ENCODE measurements around the gene PTPRN2.

The PTPRN2 gene

GRCh38 chr7:158473946-158474345 is 113.7 kb downstream of the PTPRN2 start:
- in situ Hi-C loops (cut with HindIII; ENCODE audit: low pct_unique_long_range_greater_than_20kb, low sequenced_read_pairs) = no loop called here
- no peak for TF ChIP-seq JUND (IDR thresholded peaks at IDR 0.05; ENCODE audit: low read depth)
- DNase-seq (ENCODE audit: low read depth in 1 of 2, low spot score in 1 of 2) = no peak

GRCh38 chr7:158473221-158473620 is 114.4 kb downstream of the PTPRN2 start:
- in situ Hi-C loops (cut with HindIII; ENCODE audit: low pct_unique_long_range_greater_than_20kb, low sequenced_read_pairs) = no loop called here
- no peak for TF ChIP-seq JUND (IDR thresholded peaks at IDR 0.05; ENCODE audit: low read depth)
- no peak for DNase-seq (ENCODE audit: low read depth in 1 of 2, low spot score in 1 of 2)

GRCh38 chr7:158472596-158472995 is 115.0 kb downstream of the PTPRN2 start:
- in situ Hi-C loops (cut with HindIII; ENCODE audit: low pct_unique_long_range_greater_than_20kb, low sequenced_read_pairs) = no loop called here
- TF ChIP-seq JUND (IDR thresholded peaks at IDR 0.05; ENCODE audit: low read depth) = no peak
- no peak for DNase-seq (ENCODE audit: low read depth in 1 of 2, low spot score in 1 of 2)

GRCh38 chr7:158471716-158472115 is 115.9 kb downstream of the PTPRN2 start:
- no peak for TF ChIP-seq JUND (IDR thresholded peaks at IDR 0.05; ENCODE audit: low read depth)
- DNase-seq (ENCODE audit: low read depth in 1 of 2, low spot score in 1 of 2) = no peak
- in situ Hi-C loops (cut with HindIII; ENCODE audit: low pct_unique_long_range_greater_than_20kb, low sequenced_read_pairs) = no loop called here

GRCh38 chr7:158470336-158470735 is 117.3 kb downstream of the PTPRN2 start:
- DNase-seq (ENCODE audit: low read depth in 1 of 2, low spot score in 1 of 2) = no peak
- no peak for TF ChIP-seq JUND (IDR thresholded peaks at IDR 0.05; ENCODE audit: low read depth)
- in situ Hi-C loops (cut with HindIII; ENCODE audit: low pct_unique_long_range_greater_than_20kb, low sequenced_read_pairs) = no loop called here

GRCh38 chr7:158469396-158470051 is 118.1 kb downstream of the PTPRN2 start:
- in situ Hi-C loops (cut with HindIII; ENCODE audit: low pct_unique_long_range_greater_than_20kb, low sequenced_read_pairs) = no loop called here
- DNase-seq (ENCODE audit: low read depth in 1 of 2, low spot score in 1 of 2) = no peak
- no peak for TF ChIP-seq JUND (IDR thresholded peaks at IDR 0.05; ENCODE audit: low read depth)

- TF ChIP-seq JUND (IDR thresholded peaks at IDR 0.05; ENCODE audit: low read depth) = no peak
- in situ Hi-C loops (cut with HindIII; ENCODE audit: low pct_unique_long_range_greater_than_20kb, low sequenced_read_pairs) = no loop called here
- no peak for DNase-seq (ENCODE audit: low read depth in 1 of 2, low spot score in 1 of 2)
Measured at GRCh38 chr7:158468700-158469296, 118.8 kb downstream of the PTPRN2 start.

- in situ Hi-C loops (cut with HindIII; ENCODE audit: low pct_unique_long_range_greater_than_20kb, low sequenced_read_pairs) = no loop called here
- no peak for TF ChIP-seq JUND (IDR thresholded peaks at IDR 0.05; ENCODE audit: low read depth)
- DNase-seq (ENCODE audit: low read depth in 1 of 2, low spot score in 1 of 2) = no peak
Measured at GRCh38 chr7:158468181-158468580, 119.4 kb downstream of the PTPRN2 start.

GRCh38 chr7:158467562-158467961 is 120.1 kb downstream of the PTPRN2 start:
- no peak for DNase-seq (ENCODE audit: low read depth in 1 of 2, low spot score in 1 of 2)
- TF ChIP-seq JUND (IDR thresholded peaks at IDR 0.05; ENCODE audit: low read depth) = no peak
- in situ Hi-C loops (cut with HindIII; ENCODE audit: low pct_unique_long_range_greater_than_20kb, low sequenced_read_pairs) = no loop called here

- TF ChIP-seq JUND (IDR thresholded peaks at IDR 0.05; ENCODE audit: low read depth) = no peak
- DNase-seq (ENCODE audit: low read depth in 1 of 2, low spot score in 1 of 2) = no peak
- in situ Hi-C loops (cut with HindIII; ENCODE audit: low pct_unique_long_range_greater_than_20kb, low sequenced_read_pairs) = no loop called here
Measured at GRCh38 chr7:158463317-158463716, 124.3 kb downstream of the PTPRN2 start.

GRCh38 chr7:158461824-158462223 is 125.8 kb downstream of the PTPRN2 start:
- DNase-seq (ENCODE audit: low read depth in 1 of 2, low spot score in 1 of 2) = no peak
- no peak for TF ChIP-seq JUND (IDR thresholded peaks at IDR 0.05; ENCODE audit: low read depth)
- in situ Hi-C loops (cut with HindIII; ENCODE audit: low pct_unique_long_range_greater_than_20kb, low sequenced_read_pairs) = no loop called here

GRCh38 chr7:158460665-158461064 is 127.0 kb downstream of the PTPRN2 start:
- no peak for DNase-seq (ENCODE audit: low read depth in 1 of 2, low spot score in 1 of 2)
- TF ChIP-seq JUND (IDR thresholded peaks at IDR 0.05; ENCODE audit: low read depth) = no peak
- in situ Hi-C loops (cut with HindIII; ENCODE audit: low pct_unique_long_range_greater_than_20kb, low sequenced_read_pairs) = no loop called here

- DNase-seq (ENCODE audit: low read depth in 1 of 2, low spot score in 1 of 2) = no peak
- no peak for TF ChIP-seq JUND (IDR thresholded peaks at IDR 0.05; ENCODE audit: low read depth)
- in situ Hi-C loops (cut with HindIII; ENCODE audit: low pct_unique_long_range_greater_than_20kb, low sequenced_read_pairs) = no loop called here
Measured at GRCh38 chr7:158458716-158459282, 128.8 kb downstream of the PTPRN2 start.

Measured in T47D (cell line).